Keratinocyte (primary cell): ENCODE data around the gene SLC43A1. TPM values are rescaled to one million over a fixed set of nuclear protein-coding genes. Genes with fewer than 3 reads are reported as not detected.

Source experiments
- DNase-seq: peaks from one replicate; pipeline ENCODE4 v3.0.0-alpha.2; 2011; ENCODE audit warnings: low read depth, missing footprints, low spot score
- FAIRE-seq: peaks from 2 replicates; lab custom pipeline; 2011; peaks lifted over from hg19 to GRCh38; lab: Jason Lieb, UNC
- H2AFZ ChIP-seq: 2 replicates; pipeline ENCODE4 v1.6.0; 2012; ENCODE audit warnings: low read length, control low read depth, inconsistent platforms; ENCODE audit not compliant: control insufficient read depth
- H3K27ac ChIP-seq: 2 replicates; pipeline ENCODE4 v1.5.1; 2011; ENCODE audit warnings: low read length; ENCODE audit not compliant: control insufficient read depth, insufficient read depth
- H3K27me3 ChIP-seq: 3 replicates; pipeline ENCODE4 v1.6.0; 2011; ENCODE audit warnings: low read length; ENCODE audit not compliant: control insufficient read depth, insufficient read depth; ENCODE audit errors: extremely low read depth
- H3K36me3 ChIP-seq, 2 experiments: 2 replicates in 1 of 2; 3 replicates in 1 of 2; pipeline ENCODE4 v1.5.1; 2011; ENCODE audit warnings: low read length in 2 of 2, mild to moderate bottlenecking in 1 of 2; ENCODE audit not compliant: control insufficient read depth in 2 of 2, insufficient read depth in 2 of 2; ENCODE audit errors: extremely low read depth in 1 of 2
- H3K4me1 ChIP-seq: 3 replicates; pipeline ENCODE4 v1.5.1; 2011; ENCODE audit warnings: low read length; ENCODE audit not compliant: control insufficient read depth, insufficient read depth; ENCODE audit errors: extremely low read depth
- H3K4me2 ChIP-seq: 3 replicates; pipeline ENCODE4 v1.6.0; 2011; ENCODE audit warnings: low read depth, low read length; ENCODE audit not compliant: control insufficient read depth, insufficient read depth; ENCODE audit errors: extremely low read depth
- H3K4me3 ChIP-seq, 3 experiments: fragments of 200-600 bp in 1 of 3; sonication (generic) in 1 of 3; 2 replicates in 2 of 3; 3 replicates in 1 of 3; pipeline ENCODE4 v1.5.1; 2011 to 2016; ENCODE audit warnings: low read length in 3 of 3, mild to moderate bottlenecking in 3 of 3, control low read depth in 2 of 3, inconsistent platforms in 1 of 3, low read depth in 1 of 3, mixed read lengths in 1 of 3, mixed run types in 1 of 3, moderate library complexity in 1 of 3; ENCODE audit not compliant: control insufficient read depth in 2 of 3, insufficient read depth in 2 of 3; ENCODE audit errors: extremely low read depth in 1 of 3
- H3K79me2 ChIP-seq: 2 replicates; pipeline ENCODE4 v1.6.0; 2012; ENCODE audit warnings: low read length; ENCODE audit not compliant: control insufficient read depth, insufficient read depth
- H3K9ac ChIP-seq: 3 replicates; pipeline ENCODE4 v1.6.0; 2011; ENCODE audit warnings: low read length; ENCODE audit not compliant: control insufficient read depth, insufficient read depth; ENCODE audit errors: extremely low read depth
- H3K9me1 ChIP-seq: 3 replicates; pipeline ENCODE4 v1.6.0; 2011; ENCODE audit warnings: low read length; ENCODE audit not compliant: control insufficient read depth, insufficient read depth; ENCODE audit errors: extremely low read depth
- H3K9me3 ChIP-seq: 2 replicates; pipeline ENCODE4 v1.5.1; 2012; ENCODE audit warnings: low read depth, low read length; ENCODE audit not compliant: control insufficient read depth
- H4K20me1 ChIP-seq: 3 replicates; pipeline ENCODE4 v1.6.0; 2011; ENCODE audit warnings: low read length; ENCODE audit not compliant: control insufficient read depth, insufficient read depth; ENCODE audit errors: extremely low read depth
- EZH2 ChIP-seq: IDR thresholded peaks from one replicate; pipeline ENCODE4 v1.6.1; 2012; ENCODE audit warnings: inconsistent platforms, mild to moderate bottlenecking, low read length, moderate library complexity
- dilution Hi-C: fragments of 300-500 bp; cut with MboI; formaldehyde crosslinking; loops from one replicate; pipeline ENCODE4 v1.7.0; 2020; ENCODE audit warnings: low sequenced_read_pairs; ENCODE audit not compliant: extremely low pct_ligation_motif_present
- polyA plus RNA-seq, 5 experiments: library from polyadenylated mRNA; depleted of rRNA in 3 of 5; stranded (reverse) in 3 of 5; stranded (forward) in 1 of 5; unstranded in 1 of 5; fragments of >200 nt; gene quantifications; 1 replicate in 1 of 5; 2 replicates in 3 of 5; 3 replicates in 1 of 5; pipeline versions ENCODE4 v1.2.1 to v1.2.3, GENCODE V29; 2011 to 2012; ENCODE audit warnings: missing spikeins in 2 of 5, low read depth in 1 of 5, low replicate concordance in 1 of 5
- TF ChIP-seq, protein P1 (sequence below), 3 experiments: IDR thresholded peaks in 1 of 3; conservative IDR thresholded peaks in 1 of 3; optimal IDR thresholded peaks in 1 of 3; 2 replicates in 2 of 3; 3 replicates in 1 of 3; pipeline versions ENCODE3 to v1.5.1; 2011; ENCODE audit warnings: low read length in 3 of 3, mild to moderate bottlenecking in 3 of 3, moderate library complexity in 2 of 3, control low read depth in 1 of 3, inconsistent platforms in 1 of 3; ENCODE audit not compliant: insufficient read depth in 2 of 3; ENCODE audit errors: extremely low read depth in 1 of 3

SLC43A1 gene
- polyA plus RNA-seq, 1 donor (not counting 4 experiments of a cell fraction or from before 2014, with no cell fraction given), result 0.75 TPM

DNA sequence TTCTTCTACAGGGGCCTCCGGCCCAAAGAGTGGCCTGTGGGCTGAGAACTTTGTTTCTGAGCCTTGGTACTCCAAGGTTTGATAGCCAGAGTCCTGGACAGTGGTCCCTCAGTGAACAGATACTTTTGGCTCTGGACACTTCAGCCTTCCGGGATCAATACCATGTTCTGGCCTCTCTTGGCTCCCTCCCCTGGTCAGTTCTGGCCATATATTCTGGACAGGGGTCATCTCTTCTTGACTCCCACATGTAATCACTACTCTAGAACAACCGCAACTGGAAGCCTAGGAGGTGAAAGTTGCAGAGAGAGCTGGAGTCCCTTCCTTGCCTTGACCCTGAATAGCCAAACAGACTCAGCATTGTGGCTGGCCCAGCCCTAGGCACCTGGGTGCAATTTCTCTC is 52.9 kb downstream of the SLC43A1 start:
- DNase-seq (no peak), FAIRE-seq (no peak)
- no peaks in the 10 kb centered on the region for H3K79me2 ChIP-seq
- H3K27ac ChIP-seq, result no peak overlapping the region
- dilution Hi-C loops, result no loop called here
- H3K9me3 ChIP-seq, result no peaks in the 10 kb centered on the region
- TF ChIP-seq, protein P1, sequence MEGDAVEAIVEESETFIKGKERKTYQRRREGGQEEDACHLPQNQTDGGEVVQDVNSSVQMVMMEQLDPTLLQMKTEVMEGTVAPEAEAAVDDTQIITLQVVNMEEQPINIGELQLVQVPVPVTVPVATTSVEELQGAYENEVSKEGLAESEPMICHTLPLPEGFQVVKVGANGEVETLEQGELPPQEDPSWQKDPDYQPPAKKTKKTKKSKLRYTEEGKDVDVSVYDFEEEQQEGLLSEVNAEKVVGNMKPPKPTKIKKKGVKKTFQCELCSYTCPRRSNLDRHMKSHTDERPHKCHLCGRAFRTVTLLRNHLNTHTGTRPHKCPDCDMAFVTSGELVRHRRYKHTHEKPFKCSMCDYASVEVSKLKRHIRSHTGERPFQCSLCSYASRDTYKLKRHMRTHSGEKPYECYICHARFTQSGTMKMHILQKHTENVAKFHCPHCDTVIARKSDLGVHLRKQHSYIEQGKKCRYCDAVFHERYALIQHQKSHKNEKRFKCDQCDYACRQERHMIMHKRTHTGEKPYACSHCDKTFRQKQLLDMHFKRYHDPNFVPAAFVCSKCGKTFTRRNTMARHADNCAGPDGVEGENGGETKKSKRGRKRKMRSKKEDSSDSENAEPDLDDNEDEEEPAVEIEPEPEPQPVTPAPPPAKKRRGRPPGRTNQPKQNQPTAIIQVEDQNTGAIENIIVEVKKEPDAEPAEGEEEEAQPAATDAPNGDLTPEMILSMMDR (optimal IDR thresholded peaks at IDR 0.05 in 1 of 3, IDR thresholded peaks at IDR 0.05 in 1 of 3, conservative IDR thresholded peaks at IDR 0.05 in 1 of 3; ENCODE audit: extremely low read depth in 1 of 3, insufficient read depth in 2 of 3, low read length in 3 of 3), result no peak
- H3K27me3 ChIP-seq, result peaks cover 42% of the 10 kb centered on the region
- no peaks in the 10 kb centered on the region for H4K20me1 ChIP-seq
- peaks cover 17% of the 10 kb centered on the region for H3K4me1 ChIP-seq
- no peak overlapping the region for H2AFZ ChIP-seq
- no peaks in the 10 kb centered on the region for H3K9me1 ChIP-seq
- H3K4me2 ChIP-seq, result no peak overlapping the region
- no peaks in the 10 kb centered on the region for H3K36me3 ChIP-seq
- no peak overlapping the region for H3K9ac ChIP-seq
- H3K4me3 ChIP-seq, result no peak overlapping the region

DNA sequence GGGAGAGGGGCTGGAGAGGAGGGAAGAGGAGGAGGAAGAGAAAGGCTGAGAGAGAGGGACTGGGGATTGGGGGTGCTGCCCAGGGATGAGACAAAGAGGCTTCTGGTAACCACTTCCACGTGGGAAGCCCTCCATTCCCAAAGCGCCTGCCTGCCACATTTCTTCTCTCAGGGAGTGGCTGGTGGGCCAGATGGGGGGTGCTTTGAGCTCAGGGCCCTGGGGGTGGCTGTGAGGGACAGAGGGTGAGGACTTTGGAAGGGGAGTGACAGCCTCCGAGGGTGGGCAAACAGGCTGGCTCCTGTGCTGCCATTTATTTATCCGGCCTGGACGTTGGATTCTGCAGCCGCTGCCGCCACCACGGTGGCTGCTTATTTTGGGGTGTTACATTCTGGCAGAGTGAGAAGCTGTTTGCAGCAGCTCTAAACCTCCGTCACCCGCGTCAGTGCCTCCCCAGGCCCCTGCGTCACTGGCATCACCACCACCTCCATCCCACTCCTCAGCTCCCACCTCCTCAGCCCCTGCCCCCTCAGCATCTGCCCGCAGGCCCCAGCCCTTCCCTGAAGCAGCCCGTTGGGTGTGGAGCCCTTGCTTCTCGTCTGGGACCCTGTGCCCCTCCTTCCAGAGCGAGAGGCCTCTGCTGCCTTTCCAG is 53.5 kb downstream of the SLC43A1 start:
- dilution Hi-C loops, result no loop called here
- no peak for FAIRE-seq
- no peaks in the 10 kb centered on the region for H3K9me1 ChIP-seq

More for the DNA sequence above, 53.5 kb downstream of the SLC43A1 start:
- Histone ChIP-seq H3K36me3 (no peaks in the 10 kb centered on the region), H4K20me1 (no peaks in the 10 kb centered on the region), H3K4me1 (peaks cover 20% of the 10 kb centered on the region), H3K79me2 (no peaks in the 10 kb centered on the region), H2AFZ (no peak overlapping the region), H3K4me3 (no peak overlapping the region), H3K27ac (no peak overlapping the region), H3K9me3 (no peaks in the 10 kb centered on the region), H3K27me3 (peaks cover 42% of the 10 kb centered on the region), H3K9ac (no peak overlapping the region), H3K4me2 (no peak overlapping the region)
- no peak for DNase-seq
- no peak for TF ChIP-seq EZH2
- TF ChIP-seq, protein P1 (optimal IDR thresholded peaks at IDR 0.05 in 1 of 3, IDR thresholded peaks at IDR 0.05 in 1 of 3, conservative IDR thresholded peaks at IDR 0.05 in 1 of 3; ENCODE audit: extremely low read depth in 1 of 3, insufficient read depth in 2 of 3, low read length in 3 of 3), result no peak
